ENCODE data around the gene CTDP1. TPM values are rescaled to one million over a fixed set of nuclear protein-coding genes. Genes with fewer than 3 reads are reported as not detected.

The CTDP1 gene
- polyA plus RNA-seq, 1 donor (not counting 4 experiments of a cell fraction or from before 2014, with no cell fraction given): 9.2 TPM

DNA sequence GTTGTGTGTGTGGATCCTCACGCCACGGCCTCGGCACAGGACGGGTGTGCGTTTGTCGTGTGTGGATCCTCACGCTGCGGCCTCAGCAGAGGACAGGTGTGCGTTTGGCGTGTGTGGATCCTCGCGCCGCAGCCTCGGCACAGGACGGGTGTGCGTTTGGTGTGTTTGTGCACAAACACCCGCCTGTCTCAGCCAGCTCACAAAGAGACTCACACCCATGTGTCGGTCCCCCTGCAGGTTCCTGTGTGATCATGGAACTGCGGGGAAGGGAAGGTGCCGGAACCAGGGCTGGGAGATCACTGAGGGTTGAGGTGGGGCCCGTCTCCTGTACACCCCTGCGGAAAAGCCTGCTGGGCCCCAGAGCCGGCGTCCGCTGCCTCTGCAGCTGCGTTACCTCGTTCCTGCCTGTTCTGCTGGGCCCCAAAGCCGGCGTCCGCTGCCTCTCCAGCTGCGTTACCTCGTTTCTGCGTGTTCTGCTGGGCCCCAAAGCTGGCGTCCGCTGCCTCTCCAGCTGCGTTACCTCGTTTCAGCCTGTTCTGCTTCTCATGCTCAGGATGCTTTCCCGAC is 53.6 kb downstream of the CTDP1 start:
- H2AFZ ChIP-seq (ENCODE audit: control insufficient read depth, low read length): no peak overlapping the region
- dilution Hi-C loops (cut with MboI; ENCODE audit: extremely low pct_ligation_motif_present, low sequenced_read_pairs): no loop called here

DNA sequence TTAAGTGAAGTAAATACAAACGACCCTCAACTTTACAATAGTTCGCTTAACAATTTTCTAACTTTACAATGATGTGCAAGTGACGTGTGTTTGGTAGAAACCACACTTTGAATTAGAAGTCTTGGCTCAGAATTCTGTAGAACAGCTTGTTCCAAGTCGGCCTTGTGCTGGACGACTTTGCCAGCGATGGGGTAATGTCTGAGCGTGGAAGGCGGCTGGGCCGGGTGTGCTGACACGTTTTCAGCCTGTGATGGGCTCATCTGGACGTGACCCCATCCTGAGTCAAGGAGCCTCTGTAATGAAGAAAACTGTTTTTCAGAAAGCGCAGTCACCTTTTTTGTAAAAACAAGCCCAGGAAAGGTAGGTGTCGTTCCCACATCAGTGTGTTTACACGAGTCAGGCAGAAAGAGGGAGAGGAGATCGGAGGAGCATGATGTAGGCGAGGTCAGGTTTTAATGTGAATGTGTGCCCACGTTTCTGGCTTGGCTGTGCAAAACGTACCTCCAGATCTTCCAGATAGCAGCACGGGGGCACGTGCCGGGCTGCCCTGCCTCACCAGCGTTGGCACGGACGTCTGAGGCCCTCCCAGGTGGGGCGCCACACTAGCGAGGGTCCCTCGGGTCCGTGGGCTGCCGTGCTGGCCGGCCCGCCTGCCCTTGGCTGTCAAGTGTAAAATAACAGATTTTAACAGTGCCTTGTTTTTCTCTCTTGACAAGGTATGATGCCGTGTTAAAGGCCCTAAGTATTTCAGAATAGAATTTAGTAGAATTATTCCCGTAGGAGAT is 54.6 kb downstream of the CTDP1 start:
- dilution Hi-C loops (cut with MboI; ENCODE audit: extremely low pct_ligation_motif_present, low sequenced_read_pairs): no loop called here
- FAIRE-seq: no peak
- no peak overlapping the region for H3K4me3 ChIP-seq (ENCODE audit: control insufficient read depth in 2 of 3, extremely low read depth in 1 of 3, insufficient read depth in 2 of 3, low read depth in 1 of 3, low read length in 3 of 3)
- no peak for DNase-seq (ENCODE audit: low read depth, low spot score)
- no peaks in the 10 kb centered on the region for H3K27me3 ChIP-seq (ENCODE audit: control insufficient read depth, extremely low read depth, insufficient read depth, low read length)
- peaks cover 2% of the 10 kb centered on the region for H3K79me2 ChIP-seq (ENCODE audit: control insufficient read depth, insufficient read depth, low read length)
- H3K9me1 ChIP-seq (ENCODE audit: control insufficient read depth, extremely low read depth, insufficient read depth, low read length): no peaks in the 10 kb centered on the region
- H3K9ac ChIP-seq (ENCODE audit: control insufficient read depth, extremely low read depth, insufficient read depth, low read length): no peak overlapping the region
- no peak overlapping the region for H3K4me2 ChIP-seq (ENCODE audit: control insufficient read depth, extremely low read depth, insufficient read depth, low read depth, low read length)
- H3K9me3 ChIP-seq (ENCODE audit: control insufficient read depth, low read depth, low read length): peaks cover 22% of the 10 kb centered on the region
- no peaks in the 10 kb centered on the region for H4K20me1 ChIP-seq (ENCODE audit: control insufficient read depth, extremely low read depth, insufficient read depth, low read length)
- H3K27ac ChIP-seq (ENCODE audit: control insufficient read depth, insufficient read depth, low read length): no peak overlapping the region
- no peak overlapping the region for H2AFZ ChIP-seq (ENCODE audit: control insufficient read depth, low read length)
- TF ChIP-seq, protein P1, sequence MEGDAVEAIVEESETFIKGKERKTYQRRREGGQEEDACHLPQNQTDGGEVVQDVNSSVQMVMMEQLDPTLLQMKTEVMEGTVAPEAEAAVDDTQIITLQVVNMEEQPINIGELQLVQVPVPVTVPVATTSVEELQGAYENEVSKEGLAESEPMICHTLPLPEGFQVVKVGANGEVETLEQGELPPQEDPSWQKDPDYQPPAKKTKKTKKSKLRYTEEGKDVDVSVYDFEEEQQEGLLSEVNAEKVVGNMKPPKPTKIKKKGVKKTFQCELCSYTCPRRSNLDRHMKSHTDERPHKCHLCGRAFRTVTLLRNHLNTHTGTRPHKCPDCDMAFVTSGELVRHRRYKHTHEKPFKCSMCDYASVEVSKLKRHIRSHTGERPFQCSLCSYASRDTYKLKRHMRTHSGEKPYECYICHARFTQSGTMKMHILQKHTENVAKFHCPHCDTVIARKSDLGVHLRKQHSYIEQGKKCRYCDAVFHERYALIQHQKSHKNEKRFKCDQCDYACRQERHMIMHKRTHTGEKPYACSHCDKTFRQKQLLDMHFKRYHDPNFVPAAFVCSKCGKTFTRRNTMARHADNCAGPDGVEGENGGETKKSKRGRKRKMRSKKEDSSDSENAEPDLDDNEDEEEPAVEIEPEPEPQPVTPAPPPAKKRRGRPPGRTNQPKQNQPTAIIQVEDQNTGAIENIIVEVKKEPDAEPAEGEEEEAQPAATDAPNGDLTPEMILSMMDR (optimal IDR thresholded peaks at IDR 0.05 in 1 of 3, IDR thresholded peaks at IDR 0.05 in 1 of 3, conservative IDR thresholded peaks at IDR 0.05 in 1 of 3; ENCODE audit: extremely low read depth in 1 of 3, insufficient read depth in 2 of 3, low read length in 3 of 3): no peak
- TF ChIP-seq EZH2 (IDR thresholded peaks at IDR 0.05; ENCODE audit: low read length): no peak
- H3K36me3 ChIP-seq (ENCODE audit: control insufficient read depth in 2 of 2, extremely low read depth in 1 of 2, insufficient read depth in 2 of 2, low read length in 2 of 2): peaks cover 22 to 52% of the 10 kb centered on the region in 2 experiments
- H3K4me1 ChIP-seq (ENCODE audit: control insufficient read depth, extremely low read depth, insufficient read depth, low read length): no peaks in the 10 kb centered on the region

More for the DNA sequence above, 53.6 kb downstream of the CTDP1 start:
- Histone ChIP-seq H3K27me3 (ENCODE audit: control insufficient read depth, extremely low read depth, insufficient read depth, low read length) (no peaks in the 10 kb centered on the region), H3K4me3 (ENCODE audit: control insufficient read depth in 2 of 3, extremely low read depth in 1 of 3, insufficient read depth in 2 of 3, low read depth in 1 of 3, low read length in 3 of 3) (no peak overlapping the region), H3K9me3 (ENCODE audit: control insufficient read depth, low read depth, low read length) (peaks cover 22% of the 10 kb centered on the region), H3K36me3 (ENCODE audit: control insufficient read depth in 2 of 2, extremely low read depth in 1 of 2, insufficient read depth in 2 of 2, low read length in 2 of 2) (peaks cover 29 to 57% of the 10 kb centered on the region in 2 experiments), H3K27ac (ENCODE audit: control insufficient read depth, insufficient read depth, low read length) (no peak overlapping the region), H3K9me1 (ENCODE audit: control insufficient read depth, extremely low read depth, insufficient read depth, low read length) (no peaks in the 10 kb centered on the region), H3K4me2 (ENCODE audit: control insufficient read depth, extremely low read depth, insufficient read depth, low read depth, low read length) (no peak overlapping the region), H3K9ac (ENCODE audit: control insufficient read depth, extremely low read depth, insufficient read depth, low read length) (no peak overlapping the region), H3K4me1 (ENCODE audit: control insufficient read depth, extremely low read depth, insufficient read depth, low read length) (no peaks in the 10 kb centered on the region), H4K20me1 (ENCODE audit: control insufficient read depth, extremely low read depth, insufficient read depth, low read length) (no peaks in the 10 kb centered on the region), H3K79me2 (ENCODE audit: control insufficient read depth, insufficient read depth, low read length) (peaks cover 4% of the 10 kb centered on the region)
- no peak for TF ChIP-seq EZH2 (IDR thresholded peaks at IDR 0.05; ENCODE audit: low read length)
- TF ChIP-seq, protein P1 (optimal IDR thresholded peaks at IDR 0.05 in 1 of 3, IDR thresholded peaks at IDR 0.05 in 1 of 3, conservative IDR thresholded peaks at IDR 0.05 in 1 of 3; ENCODE audit: extremely low read depth in 1 of 3, insufficient read depth in 2 of 3, low read length in 3 of 3): no peak
- FAIRE-seq: no peak
- no peak for DNase-seq (ENCODE audit: low read depth, low spot score)

Data from keratinocyte (primary cell).